Activated naive CD8-positive, alpha-beta T cell treated with anti-CD3 and anti-CD28 coated beads, Interleukin-2, amount 50 U/mL, for 24 hours (primary cell): ENCODE data around the gene STAP2.
"Not testable (repeated sequence)": the region's sequence is repeated elsewhere in the genome, so short reads cannot be mapped to it uniquely, and the experiment has no call there.

ENCODE experiments used
- ATAC-seq: fragments of 150-1000 bp; cut with Tn5 transposase; one replicate; pipeline ENCODE4 v1.10.0; 2021
- DNase-seq: peaks from one replicate; pipeline ENCODE4 v3.0.0; 2021
- H3K27ac Mint-ChIP-seq: one replicate; pipeline ENCODE4 v1.8.0; 2021; ENCODE audit warnings: mild to moderate bottlenecking, mixed read lengths
- H3K27me3 Mint-ChIP-seq: one replicate; pipeline ENCODE4 v1.8.0; 2021; ENCODE audit warnings: mixed read lengths
- H3K36me3 Mint-ChIP-seq: one replicate; pipeline ENCODE4 v1.8.0; 2021; ENCODE audit warnings: low read depth, mixed read lengths
- H3K4me1 Mint-ChIP-seq: one replicate; pipeline ENCODE4 v1.8.0; 2021; ENCODE audit warnings: mixed read lengths
- H3K4me3 Mint-ChIP-seq: one replicate; pipeline ENCODE4 v1.8.0; 2021; ENCODE audit warnings: mild to moderate bottlenecking, moderate library complexity, mixed read lengths
- H3K9me3 Mint-ChIP-seq: one replicate; pipeline ENCODE4 v1.8.0; 2021; ENCODE audit warnings: mixed read lengths

Gene STAP2

DNA sequence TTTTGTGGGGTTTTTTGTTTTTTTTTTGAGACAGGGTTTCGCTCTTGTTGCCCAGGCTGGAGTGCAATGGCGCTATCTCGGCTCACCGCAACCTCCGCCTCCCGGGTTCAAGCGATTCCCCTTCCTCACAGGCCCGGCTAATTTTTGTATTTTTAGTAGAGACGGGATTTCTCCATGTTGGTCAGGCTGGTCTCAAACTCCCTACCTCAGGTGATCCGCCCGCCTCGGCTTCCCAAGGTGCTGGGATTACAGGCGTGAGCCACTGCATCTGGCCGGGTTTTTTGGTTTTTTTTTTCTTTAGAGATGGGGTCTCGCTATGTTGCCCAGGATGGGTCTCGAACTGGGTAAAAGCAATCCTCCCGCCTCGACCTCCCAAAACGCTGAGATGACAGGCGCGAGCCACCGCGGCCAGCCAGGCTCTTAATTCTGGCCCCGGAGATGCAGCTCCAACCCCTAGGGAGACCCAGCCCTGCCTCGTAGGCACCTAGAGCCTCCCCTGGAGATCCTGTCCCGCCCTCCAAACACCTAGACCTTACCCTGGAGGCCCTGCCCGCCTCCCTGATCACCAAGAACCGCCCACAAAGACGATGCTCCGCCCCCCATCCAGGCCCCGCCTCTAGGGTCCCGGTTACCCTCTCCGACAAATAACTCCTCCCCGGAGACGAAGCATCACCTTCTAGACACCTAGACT lies 9.5 kb downstream of the STAP2 start:
- H3K4me3 Mint-ChIP-seq: peak overlapping the region; percentile 83

DNA sequence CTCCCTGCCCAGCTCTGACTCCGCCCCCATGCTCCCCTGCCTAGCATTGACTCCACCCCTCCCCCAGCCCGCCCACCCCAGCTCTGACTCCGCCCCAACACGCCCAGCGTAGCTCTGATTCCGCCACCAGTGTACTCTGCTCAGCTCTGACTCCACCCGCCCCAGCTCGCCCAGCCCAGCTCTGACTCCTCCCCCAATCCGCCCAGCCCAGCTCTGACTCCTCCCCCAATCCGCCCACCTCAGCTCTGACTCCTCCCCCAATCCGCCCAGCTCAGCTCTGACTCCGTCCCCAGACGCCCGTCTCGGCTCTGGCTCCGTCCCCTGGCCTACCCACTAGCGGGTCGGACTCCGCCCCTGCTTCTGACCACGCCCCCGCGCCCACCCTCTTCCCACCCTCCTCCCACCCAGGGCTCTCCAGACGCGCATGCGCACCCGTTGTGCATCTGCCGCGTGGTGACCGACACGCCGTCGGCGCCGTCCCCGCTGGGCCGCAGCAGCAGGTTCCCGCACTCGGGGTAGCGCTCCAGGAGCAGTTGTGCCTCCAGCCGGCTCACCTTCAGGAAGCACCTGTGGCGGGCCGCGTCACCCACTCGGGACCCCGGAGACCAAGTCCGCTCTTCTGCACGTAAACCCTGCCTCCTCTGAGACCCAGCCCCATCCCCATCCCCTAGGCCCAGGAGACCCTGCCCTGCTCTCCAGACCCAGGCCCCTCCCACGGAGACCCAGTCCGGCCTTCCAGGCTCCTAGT lies 10.2 kb downstream of the STAP2 start:
- Mint-ChIP-seq H3K36me3 (peaks cover 2% of the 10 kb centered on the region), H3K27me3 (peaks cover 2% of the 10 kb centered on the region), H3K4me1 (peaks cover 32% of the 10 kb centered on the region), H3K4me3 (peak overlapping the region; percentile 83), H3K27ac (peak overlapping the region; percentile 88), H3K9me3 (no peaks in the 10 kb centered on the region)
- DNase-seq (peak; percentile 94), ATAC-seq (peak; percentile 89)

More for the DNA sequence above, 9.5 kb downstream of the STAP2 start:
- peaks cover 32% of the 10 kb centered on the region for H3K4me1 Mint-ChIP-seq
- not testable (repeated sequence) for H3K9me3 Mint-ChIP-seq, H3K27me3 Mint-ChIP-seq, H3K36me3 Mint-ChIP-seq, ATAC-seq
- peak overlapping the region; percentile 88 for H3K27ac Mint-ChIP-seq
- DNase-seq: peak; percentile 68

DNA sequence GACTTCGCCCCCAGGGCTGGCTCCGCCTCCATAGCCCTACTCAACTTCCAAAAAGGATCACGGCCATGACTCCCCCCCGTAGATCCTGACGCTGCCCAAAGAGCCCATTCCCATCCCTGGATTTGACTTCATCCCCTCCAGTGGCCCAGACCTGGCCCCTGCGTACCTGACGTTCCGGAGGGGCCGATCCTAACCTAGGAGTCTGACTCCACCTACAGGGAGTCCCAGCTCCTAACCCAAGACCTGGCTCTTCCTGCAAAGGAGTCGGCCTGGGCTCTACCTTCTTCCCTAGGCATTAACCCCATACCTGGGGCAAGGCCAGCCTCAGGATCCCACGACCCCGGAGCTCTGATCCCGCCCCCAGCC lies 10.8 kb downstream of the STAP2 start:
- H3K9me3 Mint-ChIP-seq: no peaks in the 10 kb centered on the region
- no peak overlapping the region for H3K27ac Mint-ChIP-seq
- peaks cover 2% of the 10 kb centered on the region for H3K27me3 Mint-ChIP-seq
- H3K4me1 Mint-ChIP-seq: peaks cover 32% of the 10 kb centered on the region
- ATAC-seq (peak; percentile 3), DNase-seq (no peak)
- H3K4me3 Mint-ChIP-seq: peak overlapping the region; percentile 83
- H3K36me3 Mint-ChIP-seq: peaks cover 2% of the 10 kb centered on the region

DNA sequence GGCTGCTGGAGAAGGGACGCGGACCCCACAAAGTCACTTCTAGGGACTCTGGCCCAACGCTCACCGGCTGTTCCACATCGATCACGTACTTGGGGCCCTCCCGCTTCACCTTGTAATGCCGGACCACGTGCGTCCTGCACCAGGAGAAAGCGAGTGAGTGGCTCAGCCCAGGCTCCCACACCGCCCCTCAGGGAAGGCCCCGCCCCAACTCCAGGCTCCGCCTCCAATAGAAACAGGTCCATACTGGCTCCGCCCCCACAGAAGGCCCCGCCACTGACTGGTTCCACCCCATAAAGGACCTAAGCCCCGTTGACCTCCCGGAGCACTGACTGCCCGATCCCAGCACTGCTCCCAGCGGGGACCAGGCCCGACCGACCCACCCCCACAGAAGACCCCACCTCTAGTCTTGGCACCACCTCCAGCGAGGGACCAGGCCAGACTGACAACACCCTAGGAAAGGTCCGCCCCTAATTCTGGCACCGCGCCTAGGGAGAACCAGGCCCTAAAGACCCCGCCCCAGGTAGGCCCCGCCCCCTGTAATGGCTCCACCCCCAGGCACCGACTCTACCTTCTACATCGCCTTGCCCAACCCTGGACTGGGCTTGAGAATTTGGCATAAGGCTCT lies 11.3 kb downstream of the STAP2 start:
- no peak overlapping the region for H3K27ac Mint-ChIP-seq
- peak overlapping the region; percentile 83 for H3K4me3 Mint-ChIP-seq
- peaks cover 2% of the 10 kb centered on the region for H3K27me3 Mint-ChIP-seq
- peaks cover 2% of the 10 kb centered on the region for H3K36me3 Mint-ChIP-seq
- DNase-seq (peak; percentile 79), ATAC-seq (peak; percentile 7)
- peaks cover 32% of the 10 kb centered on the region for H3K4me1 Mint-ChIP-seq
- H3K9me3 Mint-ChIP-seq: no peaks in the 10 kb centered on the region

DNA sequence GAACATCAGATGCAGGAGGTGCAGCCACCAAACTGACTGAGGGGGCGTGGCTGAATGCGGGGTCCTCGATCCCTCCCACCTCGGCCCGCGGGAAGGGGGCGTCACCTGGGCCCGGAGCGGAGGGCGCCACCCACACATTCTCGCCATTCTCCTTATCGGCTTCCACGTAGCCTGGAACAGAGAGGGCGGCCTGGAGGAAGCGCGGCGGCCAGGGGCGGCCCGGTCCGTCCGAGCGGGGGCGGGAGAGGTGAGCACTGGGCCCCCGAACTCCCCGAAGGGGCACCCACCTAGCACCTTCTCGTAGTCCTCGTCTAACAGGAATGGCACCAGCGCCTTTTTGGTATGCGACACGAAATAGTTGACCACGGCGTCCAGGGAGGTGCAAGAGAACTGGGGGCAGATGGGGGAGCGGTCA lies 11.8 kb downstream of the STAP2 start:
- Mint-ChIP-seq H3K27me3 (peaks cover 2% of the 10 kb centered on the region), H3K27ac (no peak overlapping the region), H3K36me3 (peaks cover 2% of the 10 kb centered on the region), H3K4me1 (peaks cover 32% of the 10 kb centered on the region), H3K4me3 (peak overlapping the region; percentile 83), H3K9me3 (no peaks in the 10 kb centered on the region)
- ATAC-seq (no peak), DNase-seq (peak; percentile 37)

DNA sequence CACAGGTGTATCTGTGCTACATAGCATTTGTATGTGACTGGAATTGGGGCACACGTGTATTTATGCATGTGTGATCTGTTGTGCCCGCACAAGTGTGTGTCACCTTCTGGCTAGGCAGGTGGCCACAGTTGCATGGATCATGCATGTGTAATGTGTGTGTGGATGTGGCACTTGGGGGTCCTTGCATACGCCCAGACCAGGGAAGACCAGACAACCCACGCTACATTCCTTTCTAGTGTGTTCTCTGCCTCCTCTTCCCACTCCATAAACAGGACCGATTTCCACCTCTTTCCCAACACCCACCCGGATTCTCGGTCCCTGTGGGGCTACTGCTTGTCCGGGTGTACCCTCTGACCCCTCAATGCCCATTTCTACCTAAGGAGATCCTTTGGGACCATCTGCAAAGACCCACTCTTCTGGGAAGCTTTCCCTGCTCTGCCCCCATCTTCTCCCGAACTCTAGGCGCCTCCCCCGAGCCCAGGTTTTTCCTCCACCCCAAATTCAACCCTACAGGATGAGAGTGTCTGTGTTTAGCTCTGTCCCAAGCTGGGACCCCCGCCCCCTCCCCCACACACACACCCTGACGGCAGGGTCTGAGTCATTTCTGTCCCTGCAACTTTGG lies 12.3 kb downstream of the STAP2 start:
- ATAC-seq: no peak
- Mint-ChIP-seq H3K36me3 (peaks cover 2% of the 10 kb centered on the region), H3K9me3 (no peaks in the 10 kb centered on the region), H3K27me3 (peaks cover 2% of the 10 kb centered on the region), H3K27ac (no peak overlapping the region), H3K4me3 (peak overlapping the region; percentile 8), H3K4me1 (peaks cover 32% of the 10 kb centered on the region)
- no peak for DNase-seq

DNA sequence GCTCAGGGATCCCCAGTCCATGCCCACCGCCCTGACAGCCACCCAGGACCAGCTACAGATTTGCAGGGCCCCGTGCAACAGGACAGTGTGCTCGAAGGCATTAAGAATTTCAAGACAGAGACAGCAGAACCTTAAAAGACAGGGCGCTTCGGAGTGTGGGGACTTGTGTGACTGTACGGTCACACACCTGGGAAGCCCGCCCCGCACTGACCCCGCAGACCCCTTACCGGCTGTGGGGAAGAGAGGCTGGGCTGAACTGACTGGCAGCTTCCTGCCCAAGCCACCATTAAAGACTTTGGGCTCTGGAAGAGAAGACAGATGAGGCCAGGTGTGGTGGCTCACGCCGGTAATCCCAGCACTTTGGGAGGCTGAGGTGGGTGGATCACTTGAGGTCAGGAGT lies 14.4 kb downstream of the STAP2 start:
- Mint-ChIP-seq H3K27ac (no peak overlapping the region), H3K4me1 (peaks cover 27% of the 10 kb centered on the region), H3K4me3 (no peak overlapping the region), H3K27me3 (peaks cover 2% of the 10 kb centered on the region), H3K36me3 (peaks cover 2% of the 10 kb centered on the region), H3K9me3 (peaks cover 12% of the 10 kb centered on the region)
- no peak for DNase-seq
- ATAC-seq: no peak

DNA sequence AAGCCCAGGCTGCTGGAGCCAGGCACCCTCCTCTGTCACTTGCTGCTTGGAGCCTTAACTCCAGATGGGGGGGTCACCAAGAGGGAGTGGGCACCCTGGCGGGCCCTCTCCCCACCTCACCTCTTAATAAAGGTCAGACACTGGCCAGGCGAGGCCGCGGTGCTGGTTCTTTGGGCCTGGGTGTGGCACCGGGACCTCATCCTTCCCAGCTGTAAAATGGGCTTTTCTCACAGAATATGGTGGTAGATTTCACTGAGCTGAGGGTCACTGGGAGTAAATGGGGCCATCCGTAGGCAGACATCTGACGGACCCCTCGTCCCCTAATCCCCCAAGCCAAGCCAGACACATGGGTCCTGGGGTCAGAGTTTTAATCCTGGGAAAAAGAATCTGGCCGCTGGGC lies 14.9 kb downstream of the STAP2 start:
- H3K9me3 Mint-ChIP-seq: peaks cover 15% of the 10 kb centered on the region
- ATAC-seq (no peak), DNase-seq (no peak)
- H3K4me3 Mint-ChIP-seq: no peak overlapping the region
- no peak overlapping the region for H3K27ac Mint-ChIP-seq
- H3K27me3 Mint-ChIP-seq: peaks cover 2% of the 10 kb centered on the region
- H3K4me1 Mint-ChIP-seq: peaks cover 25% of the 10 kb centered on the region
- peaks cover 2% of the 10 kb centered on the region for H3K36me3 Mint-ChIP-seq

DNA sequence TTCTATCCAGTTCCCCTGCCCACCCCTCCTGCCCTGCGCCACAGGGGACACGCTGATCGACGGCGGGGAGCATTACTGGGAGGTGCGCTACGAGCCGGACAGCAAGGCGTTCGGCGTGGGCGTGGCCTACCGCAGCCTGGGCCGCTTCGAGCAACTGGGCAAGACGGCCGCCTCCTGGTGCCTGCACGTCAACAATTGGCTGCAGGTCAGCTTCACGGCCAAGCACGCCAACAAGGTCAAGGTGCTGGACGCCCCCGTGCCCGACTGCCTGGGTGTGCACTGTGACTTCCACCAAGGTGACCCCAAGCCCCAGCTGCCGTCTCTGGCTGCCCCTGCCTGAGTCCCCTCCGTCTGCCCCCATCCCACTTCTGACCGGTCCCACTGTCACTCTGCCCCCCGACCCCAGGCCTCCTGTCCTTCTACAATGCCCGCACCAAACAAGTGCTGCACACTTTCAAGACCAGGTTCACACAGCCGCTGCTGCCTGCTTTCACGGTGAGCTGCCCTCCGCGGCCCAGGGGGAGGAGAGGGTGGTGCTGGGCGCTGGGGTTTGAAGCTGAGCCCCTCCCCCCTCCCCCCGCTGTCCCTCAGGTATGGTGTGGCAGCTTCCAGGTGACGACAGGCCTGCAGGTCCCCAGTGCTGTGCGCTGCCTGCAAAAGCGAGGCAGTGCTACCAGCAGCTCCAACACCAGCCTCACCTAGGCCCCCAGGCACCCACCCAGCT lies 15.5 kb downstream of the STAP2 start:
- peaks cover 2% of the 10 kb centered on the region for H3K36me3 Mint-ChIP-seq
- ATAC-seq (no peak), DNase-seq (no peak)
- no peak overlapping the region for H3K4me3 Mint-ChIP-seq
- H3K9me3 Mint-ChIP-seq: peaks cover 15% of the 10 kb centered on the region
- H3K27me3 Mint-ChIP-seq: no peaks in the 10 kb centered on the region
- peaks cover 19% of the 10 kb centered on the region for H3K4me1 Mint-ChIP-seq
- no peak overlapping the region for H3K27ac Mint-ChIP-seq

DNA sequence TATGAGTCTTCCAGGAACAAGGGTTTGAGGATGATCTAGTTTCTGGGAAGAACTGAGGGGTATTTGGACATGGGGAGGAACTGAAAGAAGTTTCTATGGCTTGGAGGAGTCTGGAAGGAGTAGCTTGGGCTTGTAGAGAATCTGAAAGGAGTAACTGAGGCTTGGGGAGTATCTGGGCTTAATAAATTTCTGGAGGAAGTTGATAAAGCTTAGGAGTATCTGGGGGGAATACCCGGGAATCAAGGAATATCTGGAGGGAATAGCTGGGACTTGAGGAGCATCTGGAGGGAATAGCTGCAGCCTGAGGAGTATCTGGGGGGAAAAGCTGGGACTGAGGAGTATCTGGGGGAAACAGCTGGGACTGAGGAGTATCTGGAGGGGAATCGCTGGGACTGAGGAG lies 18.2 kb downstream of the STAP2 start:
- no peak overlapping the region for H3K4me3 Mint-ChIP-seq
- peaks cover 2% of the 10 kb centered on the region for H3K36me3 Mint-ChIP-seq
- H3K9me3 Mint-ChIP-seq: peaks cover 15% of the 10 kb centered on the region
- H3K27ac Mint-ChIP-seq: no peak overlapping the region
- H3K27me3 Mint-ChIP-seq: no peaks in the 10 kb centered on the region
- ATAC-seq (no peak), DNase-seq (no peak)
- no peaks in the 10 kb centered on the region for H3K4me1 Mint-ChIP-seq

DNA sequence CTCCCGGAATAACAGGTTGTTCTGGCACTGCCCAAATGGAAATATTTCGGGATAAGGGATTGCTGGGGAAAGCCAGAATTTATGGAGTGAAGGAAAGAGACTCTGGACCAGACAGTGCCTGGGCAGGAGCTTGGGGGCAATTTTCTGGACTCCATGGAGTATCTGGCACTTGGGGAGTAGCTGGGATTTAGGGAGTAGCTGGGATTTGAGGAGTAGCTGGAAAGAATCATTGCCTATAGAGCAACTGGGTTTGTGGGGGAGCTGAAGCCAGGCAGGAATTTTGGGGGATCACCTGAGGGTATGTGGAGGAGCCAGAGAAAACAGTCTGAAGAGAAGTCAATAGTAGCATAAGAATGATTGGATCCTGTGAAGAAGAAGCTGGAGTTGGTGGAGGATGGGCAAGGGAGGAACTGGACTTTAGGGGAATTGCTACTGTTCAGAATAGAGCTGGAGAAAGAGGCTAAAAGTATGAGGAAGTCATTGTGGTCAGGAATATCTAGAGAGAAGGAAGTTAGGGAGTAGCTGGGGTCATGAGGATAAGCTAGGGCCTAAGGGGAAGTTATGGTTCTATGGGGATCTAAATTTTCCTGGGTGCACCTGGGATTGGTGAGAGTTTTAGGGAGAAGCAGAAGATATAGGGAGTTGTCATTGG lies 19.4 kb downstream of the STAP2 start:
- Mint-ChIP-seq H3K4me1 (no peaks in the 10 kb centered on the region), H3K27ac (no peak overlapping the region), H3K36me3 (peaks cover 3% of the 10 kb centered on the region), H3K9me3 (peaks cover 15% of the 10 kb centered on the region), H3K4me3 (no peak overlapping the region), H3K27me3 (no peaks in the 10 kb centered on the region)
- no peak for ATAC-seq
- DNase-seq: no peak

DNA sequence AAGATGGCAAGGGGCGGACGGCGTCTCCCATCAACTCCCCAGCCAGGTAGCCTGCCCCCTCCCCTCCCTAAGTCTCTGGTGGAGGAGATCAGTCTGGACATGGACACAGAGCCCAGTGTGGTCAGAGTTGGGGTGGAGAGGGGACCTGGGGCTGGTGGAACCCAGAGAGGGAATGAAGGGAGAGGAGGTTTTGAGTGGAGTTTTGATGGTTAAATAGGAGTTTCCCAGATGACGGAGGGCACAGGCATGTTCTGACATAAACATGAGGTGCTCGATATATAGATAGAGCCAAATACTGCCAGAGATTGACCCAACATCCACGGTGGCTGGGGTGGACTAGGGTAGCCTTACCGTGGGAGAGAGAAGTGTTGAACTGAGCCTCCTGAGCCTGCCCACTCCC lies 20.2 kb downstream of the STAP2 start:
- Mint-ChIP-seq H3K9me3 (peaks cover 15% of the 10 kb centered on the region), H3K4me3 (no peak overlapping the region), H3K27me3 (no peaks in the 10 kb centered on the region), H3K27ac (no peak overlapping the region), H3K36me3 (peaks cover 3% of the 10 kb centered on the region), H3K4me1 (no peaks in the 10 kb centered on the region)
- ATAC-seq (no peak), DNase-seq (no peak)

DNA sequence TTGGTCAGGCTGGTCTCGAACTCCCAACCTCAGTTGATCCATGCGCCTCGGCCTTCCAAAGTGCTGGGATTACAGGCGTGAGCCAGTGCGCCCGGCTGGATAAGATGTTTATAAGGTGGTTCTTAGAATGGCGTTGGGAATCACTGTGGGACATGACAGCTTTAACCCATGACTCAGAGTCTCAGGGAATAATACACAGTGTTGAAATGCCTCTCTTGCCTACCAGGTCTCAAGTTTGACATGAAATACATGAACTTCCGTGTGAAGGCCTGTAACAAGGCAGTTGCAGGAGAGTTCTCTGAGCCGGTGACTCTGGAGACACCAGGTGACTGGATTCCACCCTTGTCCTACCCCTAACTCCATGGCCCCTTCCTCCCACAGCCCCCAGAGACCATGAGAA lies 21.7 kb downstream of the STAP2 start:
- ATAC-seq (no peak), DNase-seq (no peak)
- H3K4me3 Mint-ChIP-seq: no peak overlapping the region
- peaks cover 15% of the 10 kb centered on the region for H3K9me3 Mint-ChIP-seq
- no peaks in the 10 kb centered on the region for H3K4me1 Mint-ChIP-seq
- peaks cover 3% of the 10 kb centered on the region for H3K36me3 Mint-ChIP-seq
- H3K27me3 Mint-ChIP-seq: no peaks in the 10 kb centered on the region
- H3K27ac Mint-ChIP-seq: no peak overlapping the region
